Transverse colon (tissue), 4 donors: ENCODE data around the gene CPNE1.

Experiments used
- POLR2AphosphoS5 ChIP-seq, 3 donors: sonication (generic); formaldehyde crosslinking; IDR thresholded peaks; one replicate each; pipeline ENCODE4 v1.6.1; 2016; ENCODE audit warnings: antibody characterized with exemption in 3 of 3
- TF ChIP-seq, protein P1 (sequence below), 5 experiments: fragments of 200-600 bp in 3 of 5; fragments of 450-650 bp in 2 of 5; sonication (generic) in 3 of 5; IDR thresholded peaks; 1 replicate in 2 of 5; 2 replicates in 3 of 5; pipeline ENCODE4 v1.5.1; 2016 to 2017; ENCODE audit warnings: antibody characterized with exemption in 5 of 5, inconsistent platforms in 3 of 5, mild to moderate bottlenecking in 2 of 5, moderate library complexity in 1 of 5

DNA sequence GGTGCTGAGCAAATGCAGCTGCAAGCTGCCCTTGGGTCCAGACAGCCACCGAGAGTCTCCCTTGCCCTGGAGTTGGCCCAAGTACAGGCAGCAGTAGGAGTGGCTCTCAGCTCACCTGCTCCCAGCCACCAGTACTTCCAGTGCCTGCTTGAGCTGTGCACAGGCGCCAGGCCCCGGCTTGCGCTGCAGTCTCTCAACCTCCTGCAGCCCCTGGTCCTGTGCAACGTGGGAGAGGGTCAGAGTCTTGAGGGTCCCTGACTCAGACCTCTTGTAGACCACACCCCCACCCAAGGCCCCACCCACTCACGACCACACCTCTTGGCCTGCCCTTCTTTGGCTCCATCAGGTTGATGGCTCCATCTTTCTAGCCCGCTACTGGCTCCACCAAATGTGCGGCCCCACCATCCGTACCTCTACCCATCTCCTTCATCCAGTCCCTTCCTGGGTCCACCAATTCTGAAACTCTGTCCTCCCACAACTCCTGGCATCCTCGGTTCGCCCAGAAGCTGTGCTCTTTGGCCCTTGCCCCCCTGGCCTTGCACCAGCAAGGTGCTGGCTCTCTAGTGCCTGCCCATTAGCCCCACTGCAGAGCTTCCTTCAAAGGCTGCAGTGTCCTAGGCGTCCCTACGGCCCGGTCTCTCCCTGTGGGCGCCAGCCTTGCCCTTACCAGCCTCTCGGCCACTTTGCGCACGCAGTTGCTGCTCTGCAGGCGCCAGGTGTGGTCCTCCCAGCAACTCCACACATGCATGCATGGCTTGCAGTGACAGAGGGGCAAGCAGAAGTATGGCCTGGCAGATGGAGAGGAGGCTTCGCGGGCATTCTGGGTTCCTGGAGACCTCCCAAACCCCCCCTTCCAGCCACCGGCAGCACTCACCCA, 65.6 kb downstream of the CPNE1 start:
- no peak for TF ChIP-seq POLR2AphosphoS5 (IDR thresholded peaks at IDR 0.05)
- TF ChIP-seq, protein P1, sequence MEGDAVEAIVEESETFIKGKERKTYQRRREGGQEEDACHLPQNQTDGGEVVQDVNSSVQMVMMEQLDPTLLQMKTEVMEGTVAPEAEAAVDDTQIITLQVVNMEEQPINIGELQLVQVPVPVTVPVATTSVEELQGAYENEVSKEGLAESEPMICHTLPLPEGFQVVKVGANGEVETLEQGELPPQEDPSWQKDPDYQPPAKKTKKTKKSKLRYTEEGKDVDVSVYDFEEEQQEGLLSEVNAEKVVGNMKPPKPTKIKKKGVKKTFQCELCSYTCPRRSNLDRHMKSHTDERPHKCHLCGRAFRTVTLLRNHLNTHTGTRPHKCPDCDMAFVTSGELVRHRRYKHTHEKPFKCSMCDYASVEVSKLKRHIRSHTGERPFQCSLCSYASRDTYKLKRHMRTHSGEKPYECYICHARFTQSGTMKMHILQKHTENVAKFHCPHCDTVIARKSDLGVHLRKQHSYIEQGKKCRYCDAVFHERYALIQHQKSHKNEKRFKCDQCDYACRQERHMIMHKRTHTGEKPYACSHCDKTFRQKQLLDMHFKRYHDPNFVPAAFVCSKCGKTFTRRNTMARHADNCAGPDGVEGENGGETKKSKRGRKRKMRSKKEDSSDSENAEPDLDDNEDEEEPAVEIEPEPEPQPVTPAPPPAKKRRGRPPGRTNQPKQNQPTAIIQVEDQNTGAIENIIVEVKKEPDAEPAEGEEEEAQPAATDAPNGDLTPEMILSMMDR (IDR thresholded peaks at IDR 0.05), result no peak
